Tibial nerve (tissue), 3 donors: ENCODE results near the gene NCAN.

Source experiments
- POLR2A ChIP-seq, 2 donors: fragments of 450-650 bp; IDR thresholded peaks; one replicate each; pipeline ENCODE4 v1.6.1; 2017; ENCODE audit warnings: antibody characterized with exemption in 2 of 2, mild to moderate bottlenecking in 2 of 2, moderate library complexity in 2 of 2
- TF ChIP-seq, protein P1 (sequence below), 5 experiments: fragments of 200-600 bp in 3 of 5; fragments of 450-650 bp in 2 of 5; sonication (generic) in 3 of 5; IDR thresholded peaks; one replicate each; pipeline ENCODE4 v1.5.1; 2016 to 2019; ENCODE audit warnings: antibody characterized with exemption in 5 of 5, mild to moderate bottlenecking in 3 of 5, moderate library complexity in 2 of 5

- TF ChIP-seq, protein P1, sequence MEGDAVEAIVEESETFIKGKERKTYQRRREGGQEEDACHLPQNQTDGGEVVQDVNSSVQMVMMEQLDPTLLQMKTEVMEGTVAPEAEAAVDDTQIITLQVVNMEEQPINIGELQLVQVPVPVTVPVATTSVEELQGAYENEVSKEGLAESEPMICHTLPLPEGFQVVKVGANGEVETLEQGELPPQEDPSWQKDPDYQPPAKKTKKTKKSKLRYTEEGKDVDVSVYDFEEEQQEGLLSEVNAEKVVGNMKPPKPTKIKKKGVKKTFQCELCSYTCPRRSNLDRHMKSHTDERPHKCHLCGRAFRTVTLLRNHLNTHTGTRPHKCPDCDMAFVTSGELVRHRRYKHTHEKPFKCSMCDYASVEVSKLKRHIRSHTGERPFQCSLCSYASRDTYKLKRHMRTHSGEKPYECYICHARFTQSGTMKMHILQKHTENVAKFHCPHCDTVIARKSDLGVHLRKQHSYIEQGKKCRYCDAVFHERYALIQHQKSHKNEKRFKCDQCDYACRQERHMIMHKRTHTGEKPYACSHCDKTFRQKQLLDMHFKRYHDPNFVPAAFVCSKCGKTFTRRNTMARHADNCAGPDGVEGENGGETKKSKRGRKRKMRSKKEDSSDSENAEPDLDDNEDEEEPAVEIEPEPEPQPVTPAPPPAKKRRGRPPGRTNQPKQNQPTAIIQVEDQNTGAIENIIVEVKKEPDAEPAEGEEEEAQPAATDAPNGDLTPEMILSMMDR (IDR thresholded peaks at IDR 0.05) = no peak
- no peak for TF ChIP-seq POLR2A (IDR thresholded peaks at IDR 0.05)
These were observed 45.4 kb downstream of the NCAN start for GRCh38 chr19:19257137-19257536.
